ENCODE data around the gene PSMD7. TPM values are rescaled to one million over a fixed set of nuclear protein-coding genes. Genes with fewer than 3 reads are reported as not detected.

The PSMD7 gene
- total and polyA plus RNA-seq, 2 of the 4 experiments (the other 2 are of a cell fraction): 80.8 to 98.3 TPM

DNA sequence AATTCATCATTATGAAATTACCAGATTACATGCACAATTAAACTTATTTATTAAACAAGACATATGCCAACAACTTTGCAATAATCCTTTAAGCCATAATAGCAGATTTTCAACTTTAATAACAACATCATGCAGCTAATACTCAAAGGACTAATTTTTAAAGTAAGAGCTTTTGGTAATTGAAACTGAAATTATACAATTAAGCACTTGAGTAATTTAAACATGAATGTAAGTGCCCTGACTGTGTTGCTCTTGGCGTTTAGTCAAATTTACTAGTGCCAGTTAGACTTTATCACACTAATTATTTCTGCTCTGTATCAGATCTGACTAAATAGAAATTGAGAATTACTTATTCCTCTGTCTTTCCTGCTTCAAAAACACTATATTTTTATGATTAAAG is 46.8 kb upstream of the PSMD7 start:
- POLR2A ChIA-PET (ENCODE audit: unreplicated experiment): no interaction called here
- in situ Hi-C loops (cut with MboI; ENCODE audit: low sequenced_read_pairs): no loop called here
- TF ChIP-seq NFE2L2 (IDR thresholded peaks at IDR 0.05; ENCODE audit: low read depth, low read length) (no peak), BHLHE40 (IDR thresholded peaks at IDR 0.05; ENCODE audit: low read depth, low read length) (no peak), RAD21 (IDR thresholded peaks at IDR 0.05; ENCODE audit: low read length) (no peak), MAZ (IDR thresholded peaks at IDR 0.05; ENCODE audit: borderline replicate concordance, low read depth, low read length) (no peak), POLR2A (IDR thresholded peaks at IDR 0.05; ENCODE audit: low read depth, low read length) (no peak), MXI1 (IDR thresholded peaks at IDR 0.05; ENCODE audit: borderline replicate concordance, low read depth, low read length) (no peak), CHD1 (IDR thresholded peaks at IDR 0.05; ENCODE audit: low read depth, low read length) (no peak)

More for the DNA sequence above, 46.8 kb upstream of the PSMD7 start:
- Histone ChIP-seq H4K91ac (ENCODE audit: insufficient read depth, low read depth, low read length) (no peak overlapping the region), H3K18ac (ENCODE audit: low read depth, low read length) (no peak overlapping the region), H3K4me2 (ENCODE audit: low read depth, low read length) (no peak overlapping the region), H3K4me1 (ENCODE audit: control insufficient read depth, insufficient read depth, low read length) (no peaks in the 10 kb centered on the region), H3K27ac (ENCODE audit: insufficient read depth, low read length) (no peak overlapping the region), H3K14ac (replicated peaks; ENCODE audit: low read depth, low read length) (no peak overlapping the region), H3K79me1 (ENCODE audit: low read depth in 1 of 2, low read length in 2 of 2) (no peaks in the 10 kb centered on the region), H2BK15ac (ENCODE audit: low read depth, low read length) (no peak overlapping the region), H2AK5ac (ENCODE audit: low read depth, low read length) (no peak overlapping the region), H2AFZ (replicated peaks; ENCODE audit: low read length, poor library complexity) (no peak overlapping the region), H2BK5ac (ENCODE audit: low read depth, low read length, poor library complexity, severe bottlenecking) (no peak overlapping the region), H3K4me3 (ENCODE audit: insufficient read depth, low read depth, low read length) (no peak overlapping the region), H3K9ac (ENCODE audit: low read depth, low read length) (no peak overlapping the region), H3K56ac (ENCODE audit: extremely low read depth, insufficient read depth, low read length) (no peak overlapping the region), H2AK9ac (replicated peaks; ENCODE audit: low read depth, low read length, poor library complexity) (no peak overlapping the region), H4K5ac (ENCODE audit: low read depth, low read length) (no peak overlapping the region), H3K4ac (ENCODE audit: low read depth, low read length) (no peak overlapping the region), H3K9me3 (ENCODE audit: control insufficient read depth, insufficient read depth, low read length) (no peaks in the 10 kb centered on the region), H4K20me1 (ENCODE audit: insufficient read depth, low read length) (no peaks in the 10 kb centered on the region), H3K9me1 (ENCODE audit: insufficient read depth, low read length) (no peaks in the 10 kb centered on the region), H2BK120ac (ENCODE audit: low read depth, low read length) (no peak overlapping the region), H3K23ac (ENCODE audit: low read depth, low read length) (no peak overlapping the region), H4K8ac (ENCODE audit: low read depth in 2 of 2, low read length in 2 of 2) (no peak overlapping the region), H3K36me3 (ENCODE audit: control insufficient read depth, insufficient read depth, low read length) (no peaks in the 10 kb centered on the region), H3K27me3 (ENCODE audit: control insufficient read depth, insufficient read depth, low read length) (no peaks in the 10 kb centered on the region), H2BK20ac (ENCODE audit: low read depth, low read length) (no peak overlapping the region)
- ATAC-seq (ENCODE audit: low read depth) (no peak), DNase-seq (no peak)
- no TSS peak for BruUV-seq (replicated peaks)
- dilution Hi-C loops (cut with HindIII; ENCODE audit: low sequenced_read_pairs, unreplicated experiment) (no loop called here), intact Hi-C loops (cut with micrococcal nuclease) (no loop called here)
- CTCF ChIA-PET: no interaction called here
- WGBS, 2 experiments (ENCODE audit: extremely low coverage in 2 of 2, insufficient read length in 1 of 2): no CpG with 5 or more reads among the region's 1 CpG
